Neural cell (in vitro differentiated cells): ENCODE results near the gene PRDX5. TPM values are rescaled to one million over a fixed set of nuclear protein-coding genes. Genes with fewer than 3 reads are reported as not detected.

Experiments used
- H2AFZ ChIP-seq: fragments of 200-600, 300-800 bp; sonication (generic), shearing (Covaris generic); 2 replicates; pipeline ENCODE4 v1.6.0; 2014; ENCODE audit warnings: low read depth, mild to moderate bottlenecking, antibody characterized with exemption, low read length, moderate library complexity
- H3F3A ChIP-seq: fragments of 200-600 bp; shearing (Covaris generic); 2 replicates; pipeline ENCODE4 v1.6.1; 2016; ENCODE audit warnings: mild to moderate bottlenecking, moderate library complexity, mixed read lengths, antibody characterized with exemption, low read length; ENCODE audit not compliant: insufficient read depth, poor library complexity, severe bottlenecking
- H3K27ac ChIP-seq: fragments of 200-600, 300-800 bp; sonication (generic), shearing (Covaris generic); 2 replicates; pipeline ENCODE4 v1.5.1; 2014; ENCODE audit warnings: mild to moderate bottlenecking, low read length, moderate library complexity
- H3K27me3 ChIP-seq: fragments of 300-800, 200-600 bp; sonication (generic), shearing (Covaris generic); 2 replicates; pipeline ENCODE4 v1.6.0; 2014; ENCODE audit warnings: mild to moderate bottlenecking, low read depth, low read length, moderate library complexity; ENCODE audit not compliant: insufficient read depth
- H3K36me3 ChIP-seq: fragments of 300-800, 200-600 bp; sonication (generic), shearing (Covaris generic); 2 replicates; pipeline ENCODE4 v1.5.1; 2014; ENCODE audit warnings: mild to moderate bottlenecking, antibody characterized with exemption, low read length, moderate library complexity; ENCODE audit not compliant: insufficient read depth
- H3K4me2 ChIP-seq: fragments of 300-800, 200-600 bp; sonication (generic), shearing (Covaris generic); 2 replicates; pipeline ENCODE4 v1.6.0; 2014; ENCODE audit warnings: mild to moderate bottlenecking, low read length
- H3K4me3 ChIP-seq: fragments of 300-800, 200-600 bp; sonication (generic), shearing (Covaris generic); 2 replicates; pipeline ENCODE4 v1.5.1; 2014; ENCODE audit warnings: mild to moderate bottlenecking, low read length, moderate library complexity
- H3K79me2 ChIP-seq: fragments of 200-600 bp; shearing (Covaris generic); replicated peaks from 2 replicates; pipeline ENCODE4 v1.6.0; 2014; ENCODE audit warnings: mild to moderate bottlenecking, low read length, moderate library complexity; ENCODE audit not compliant: insufficient read depth
- H3K9ac ChIP-seq: fragments of 300-800, 200-600 bp; sonication (generic), shearing (Covaris generic); 2 replicates; pipeline ENCODE4 v1.6.1; 2016; ENCODE audit warnings: mild to moderate bottlenecking, low read length, mixed read lengths
- H3K9me2 ChIP-seq: fragments of 200-600 bp; shearing (Covaris generic); 2 replicates; pipeline ENCODE4 v1.6.1; 2016; ENCODE audit warnings: mild to moderate bottlenecking, low read length, mixed read lengths; ENCODE audit not compliant: insufficient read depth
- H3K9me3 ChIP-seq: fragments of 200-600, 300-800 bp; sonication (generic), shearing (Covaris generic); 2 replicates; pipeline ENCODE4 v1.6.1; 2016; ENCODE audit warnings: mild to moderate bottlenecking, mixed run types, low read length, moderate library complexity, mixed read lengths
- H4K20me1 ChIP-seq: fragments of 200-600 bp; shearing (Covaris generic); 2 replicates; pipeline ENCODE4 v1.6.1; 2016; ENCODE audit warnings: mild to moderate bottlenecking, mixed run types; ENCODE audit not compliant: insufficient read depth
- CTCF ChIP-seq: fragments of 450-650 bp; IDR thresholded peaks from 2 replicates; pipeline ENCODE4 v1.5.1; 2014; ENCODE audit warnings: antibody characterized with exemption, mild to moderate bottlenecking, moderate library complexity; ENCODE audit not compliant: poor library complexity, severe bottlenecking
- EP300 ChIP-seq: fragments of 450-650 bp; conservative IDR thresholded peaks from 2 replicates; pipeline ENCODE4 v1.6.1; 2014; ENCODE audit warnings: antibody characterized with exemption, mild to moderate bottlenecking, moderate library complexity; ENCODE audit not compliant: poor library complexity, severe bottlenecking
- EZH2 ChIP-seq: fragments of 200-600, 300-800 bp; shearing (Covaris generic), sonication (generic); IDR thresholded peaks from 2 replicates; pipeline ENCODE4 v1.6.1; 2014; ENCODE audit warnings: antibody characterized with exemption, low read length, borderline replicate concordance, mild to moderate bottlenecking; ENCODE audit not compliant: insufficient read depth, poor library complexity, severe bottlenecking
- MXI1 ChIP-seq: fragments of 450-650 bp; conservative IDR thresholded peaks from 2 replicates; pipeline ENCODE4 v1.6.1; 2014; ENCODE audit warnings: antibody characterized with exemption, mild to moderate bottlenecking; ENCODE audit not compliant: poor library complexity, severe bottlenecking
- POLR2AphosphoS5 ChIP-seq: IDR thresholded peaks from 2 replicates; pipeline ENCODE4 v1.6.1; 2012
- RAD21 ChIP-seq: fragments of 450-650 bp; conservative IDR thresholded peaks from 2 replicates; pipeline ENCODE4 v1.6.1; 2014; ENCODE audit warnings: antibody characterized with exemption, mild to moderate bottlenecking, moderate library complexity
- REST ChIP-seq: IDR thresholded peaks from 2 replicates; pipeline ENCODE4 v1.6.1; 2012; ENCODE audit warnings: borderline replicate concordance
- SMC3 ChIP-seq: fragments of 450-650 bp; conservative IDR thresholded peaks from 2 replicates; pipeline ENCODE4 v1.6.1; 2014; ENCODE audit warnings: antibody characterized with exemption, mild to moderate bottlenecking, moderate library complexity; ENCODE audit not compliant: poor library complexity
- TAF1 ChIP-seq: IDR thresholded peaks from 2 replicates; pipeline ENCODE4 v1.6.1; 2012; ENCODE audit warnings: low read depth
- polyA plus RNA-seq: library from polyadenylated mRNA; depleted of rRNA; stranded (reverse); fragments of >200 nt; gene quantifications from 2 replicates; pipeline ENCODE4 v1.2.3, GENCODE V29; 2014

The PRDX5 gene
- polyA plus RNA-seq, 1 donor from 2014 or later, result 452 TPM

GRCh38 chr11:64291752-64292459, 26.0 kb upstream of the PRDX5 start:
- Histone ChIP-seq H3K9me2 (no peaks in the 10 kb centered on the region), H3K4me3 (peak overlapping the region; percentile 69), H2AFZ (no peak overlapping the region), H4K20me1 (no peaks in the 10 kb centered on the region), H3K9ac (peak overlapping the region; percentile 68), H3K4me2 (no peak overlapping the region), H3K79me2 (no peaks in the 10 kb centered on the region), H3K9me3 (no peaks in the 10 kb centered on the region), H3F3A (no peaks in the 10 kb centered on the region), H3K36me3 (no peaks in the 10 kb centered on the region), H3K27me3 (peaks cover 71% of the 10 kb centered on the region), H3K27ac (no peak overlapping the region)
- TF ChIP-seq RAD21 (no peak), POLR2AphosphoS5 (peak; percentile 59), EZH2 (no peak), TAF1 (no peak), MXI1 (peak; percentile 91), EP300 (no peak), REST (peak; percentile 28), CTCF (no peak), SMC3 (peak; percentile 31)

- TF ChIP-seq POLR2AphosphoS5 (no peak), EP300 (no peak), RAD21 (no peak), CTCF (no peak), TAF1 (no peak), EZH2 (no peak), MXI1 (no peak), SMC3 (no peak), REST (no peak)
- Histone ChIP-seq H4K20me1 (no peaks in the 10 kb centered on the region), H3F3A (no peaks in the 10 kb centered on the region), H2AFZ (no peak overlapping the region), H3K79me2 (no peaks in the 10 kb centered on the region), H3K27ac (no peak overlapping the region), H3K36me3 (no peaks in the 10 kb centered on the region), H3K9me2 (no peaks in the 10 kb centered on the region), H3K9ac (peak overlapping the region; percentile 68), H3K4me2 (no peak overlapping the region), H3K9me3 (no peaks in the 10 kb centered on the region), H3K27me3 (peaks cover 79% of the 10 kb centered on the region), H3K4me3 (peak overlapping the region; percentile 69)
These were observed 25.3 kb upstream of the PRDX5 start for GRCh38 chr11:64292460-64293254.
